GM13977 (cell line): Measurements from ENCODE around the gene RIMS4.

Source experiments
- DNase-seq: peaks from one replicate; pipeline ENCODE4 v3.0.0; 2012; ENCODE audit warnings: low spot score
- CTCF ChIP-seq: IDR thresholded peaks from 2 replicates; pipeline ENCODE4 v1.5.1; 2012; ENCODE audit warnings: mild to moderate bottlenecking, control low read depth; ENCODE audit not compliant: insufficient read depth; ENCODE audit errors: extremely low read depth, missing control alignments
- in situ Hi-C: fragments of 300-500 bp; cut with MboI; formaldehyde crosslinking; loops from one replicate; pipeline ENCODE4 v1.12.0; 2022; ENCODE audit warnings: low sequenced_read_pairs, low pct_unique_long_range_greater_than_20kb, mixed read lengths, inconsistent platforms; ENCODE audit not compliant: unreplicated experiment

RIMS4 gene

GRCh38 chr20:44810391-44811149 is at the start of gene RIMS4:
TSS of gene RIMS4 (minus strand) at chr20:44810546. CDS start at chr20:44810271, 275 bp downstream.
- TF ChIP-seq CTCF, result no peak
- in situ Hi-C loops, result no loop called here
- peak; percentile 63 for DNase-seq

GRCh38 chr20:44858606-44859360 is 48.4 kb upstream of the RIMS4 start:
- TF ChIP-seq CTCF, result no peak
- in situ Hi-C loops, result no loop called here
- no peak for DNase-seq

- TF ChIP-seq CTCF, result no peak
- DNase-seq, result no peak
- in situ Hi-C loops, result no loop called here
These were observed 46.6 kb upstream of the RIMS4 start for GRCh38 chr20:44856856-44857448.

- in situ Hi-C loops, result no loop called here
- DNase-seq, result no peak
- TF ChIP-seq CTCF, result no peak
These were observed 46.1 kb upstream of the RIMS4 start for GRCh38 chr20:44856442-44856841.

GRCh38 chr20:44851545-44851944 is 41.2 kb upstream of the RIMS4 start:
- in situ Hi-C loops, result no loop called here
- TF ChIP-seq CTCF, result no peak
- no peak for DNase-seq

GRCh38 chr20:44850837-44851236 is 40.5 kb upstream of the RIMS4 start:
- in situ Hi-C loops, result no loop called here
- DNase-seq, result no peak
- no peak for TF ChIP-seq CTCF
